Activated CD8-positive, alpha-beta memory T cell treated with anti-CD3 and anti-CD28 coated beads for 1 hour (primary cell): ENCODE data around the gene NBDY.

ENCODE experiments used
- DNase-seq, 2 donors: peaks; one replicate each; pipeline ENCODE4 v3.0.0-alpha.2; 2020; ENCODE audit warnings: low read depth in 1 of 2; ENCODE audit errors: extremely low read depth in 1 of 2

The NBDY gene

GRCh38 chrX:56784666-56785065 lies 55.6 kb downstream of the NBDY start:
- no peak for DNase-seq

GRCh38 chrX:56785442-56785841 lies 56.4 kb downstream of the NBDY start:
- DNase-seq = no peak

- no peak for DNase-seq
These were observed 58.1 kb downstream of the NBDY start for GRCh38 chrX:56786889-56787733.

DNA sequence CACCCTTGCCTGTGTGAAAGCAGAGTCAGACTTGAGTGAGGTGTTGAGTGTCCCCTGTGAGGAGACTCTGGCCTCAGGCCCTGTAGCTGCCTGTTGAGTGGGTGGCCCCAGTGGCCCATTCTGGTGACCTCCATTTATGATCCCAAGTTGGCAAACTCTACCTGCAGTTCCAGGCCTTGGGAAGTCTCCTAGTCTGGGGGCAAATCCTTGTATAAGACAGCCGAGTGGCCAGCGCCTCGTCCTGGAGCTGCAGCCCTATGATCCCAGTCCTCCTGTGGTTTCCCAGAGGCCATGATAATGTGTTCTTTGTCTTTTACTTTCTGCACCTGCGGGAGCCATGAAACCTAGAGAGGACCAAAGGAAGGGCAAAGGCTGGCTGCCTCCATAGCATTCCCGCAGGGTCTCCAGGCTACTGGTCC lies 58.7 kb downstream of the NBDY start:
- DNase-seq = no peak

DNA sequence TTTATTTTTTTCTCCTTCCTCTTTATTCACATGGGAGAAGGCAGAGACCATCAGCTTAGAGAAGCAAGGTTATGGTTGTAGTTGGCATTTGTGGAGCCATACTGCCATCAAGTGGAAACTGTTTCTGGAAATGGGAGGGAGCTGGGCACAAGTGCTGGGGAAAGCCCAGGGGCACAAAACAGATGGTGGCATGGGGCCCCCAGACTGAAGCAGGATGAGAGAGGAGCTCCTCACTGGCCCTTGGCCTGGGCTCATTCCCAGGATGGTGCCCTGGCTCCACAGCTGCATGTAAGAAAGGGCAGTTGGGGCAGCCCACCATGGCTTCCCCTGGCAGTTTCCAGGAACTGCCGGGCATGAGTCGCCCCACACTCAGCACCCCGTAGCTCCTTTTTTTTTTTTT lies 59.2 kb downstream of the NBDY start:
- DNase-seq = no peak

GRCh38 chrX:56788717-56789122 lies 59.7 kb downstream of the NBDY start:
- DNase-seq = no peak

DNA sequence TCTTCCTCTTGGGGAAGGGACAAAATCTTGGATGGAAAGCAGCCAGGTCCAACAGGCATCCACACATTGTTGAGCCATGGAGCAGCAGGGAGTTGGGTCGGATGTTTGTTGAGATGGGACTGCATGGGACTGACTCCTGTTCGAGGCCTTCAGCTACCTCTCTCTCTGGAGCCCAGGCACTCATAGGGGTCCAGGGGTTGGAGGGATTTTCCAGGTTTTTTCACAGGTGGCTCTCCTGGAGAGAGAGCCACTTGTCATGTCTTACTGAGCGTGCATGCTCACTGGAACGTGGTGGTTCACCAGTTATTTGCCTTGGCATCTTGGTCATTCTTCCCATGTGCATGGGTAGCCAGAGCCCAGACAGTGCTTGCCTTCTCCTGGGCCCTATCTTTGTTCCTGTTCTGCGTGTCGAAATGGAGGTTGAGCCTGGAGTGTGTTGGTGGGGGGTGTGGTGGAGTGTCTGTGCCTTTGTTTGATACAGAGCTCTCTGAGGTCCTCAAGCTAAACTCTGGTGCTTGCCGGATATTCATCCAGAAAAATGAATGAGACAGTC lies 60.6 kb downstream of the NBDY start:
- no peak for DNase-seq

DNA sequence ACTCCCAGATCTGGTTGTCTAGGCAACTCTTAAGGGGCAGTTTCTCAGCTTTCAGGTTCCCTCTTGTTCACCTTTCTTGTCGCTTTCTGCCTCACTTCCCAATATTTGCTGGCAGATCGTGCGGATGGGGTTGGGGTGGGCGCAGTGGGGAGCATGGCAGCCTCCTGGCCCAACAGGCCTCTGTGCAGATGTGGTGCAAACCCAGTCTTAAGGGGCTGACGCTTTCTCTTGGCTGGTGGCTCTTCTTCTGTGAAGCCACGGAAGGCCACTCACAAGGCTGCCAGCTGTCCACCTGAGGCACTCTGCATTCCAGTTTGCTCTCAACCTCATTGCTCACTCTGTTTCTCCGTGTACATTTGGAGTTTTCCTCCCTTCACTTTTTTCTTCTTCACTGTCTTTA lies 61.7 kb downstream of the NBDY start:
- no peak for DNase-seq

DNA sequence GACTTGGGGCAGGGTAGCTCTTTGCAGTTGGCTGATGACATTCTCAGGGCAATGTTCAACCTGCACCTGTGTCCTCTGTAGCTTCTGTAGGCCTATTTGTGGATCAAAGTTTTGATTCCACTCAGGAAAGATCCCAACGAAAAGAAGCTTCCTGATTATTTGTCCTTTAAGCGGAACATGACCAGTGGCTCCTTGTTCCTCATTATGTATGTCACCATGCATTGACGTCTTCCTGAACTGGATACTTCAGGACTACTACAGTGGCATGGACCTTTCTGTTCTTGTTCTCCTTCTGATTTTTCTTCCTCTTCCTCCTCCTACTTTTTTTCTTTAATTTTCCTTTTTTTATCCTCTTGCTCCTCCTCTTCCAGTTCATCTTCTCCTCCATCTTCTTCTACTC lies 62.4 kb downstream of the NBDY start:
- DNase-seq = no peak

GRCh38 chrX:56792270-56793111 lies 63.4 kb downstream of the NBDY start:
- no peak for DNase-seq

DNA sequence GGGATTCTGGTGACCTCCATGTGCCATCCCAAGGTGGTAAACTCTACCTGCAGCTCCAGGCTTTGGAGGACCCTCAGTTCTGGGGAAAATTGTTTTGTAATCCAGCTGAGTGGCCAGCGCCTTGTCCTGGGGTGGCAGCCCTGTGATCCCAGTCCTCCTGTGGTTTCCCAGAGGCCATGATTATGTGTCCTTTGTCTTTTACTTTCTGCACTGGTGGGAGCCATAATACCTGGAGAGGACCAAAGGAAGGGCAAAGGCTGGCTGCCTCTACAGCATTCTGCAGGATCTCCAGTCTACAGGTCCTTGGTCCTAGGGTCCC lies 64.0 kb downstream of the NBDY start:
- no peak for DNase-seq

DNA sequence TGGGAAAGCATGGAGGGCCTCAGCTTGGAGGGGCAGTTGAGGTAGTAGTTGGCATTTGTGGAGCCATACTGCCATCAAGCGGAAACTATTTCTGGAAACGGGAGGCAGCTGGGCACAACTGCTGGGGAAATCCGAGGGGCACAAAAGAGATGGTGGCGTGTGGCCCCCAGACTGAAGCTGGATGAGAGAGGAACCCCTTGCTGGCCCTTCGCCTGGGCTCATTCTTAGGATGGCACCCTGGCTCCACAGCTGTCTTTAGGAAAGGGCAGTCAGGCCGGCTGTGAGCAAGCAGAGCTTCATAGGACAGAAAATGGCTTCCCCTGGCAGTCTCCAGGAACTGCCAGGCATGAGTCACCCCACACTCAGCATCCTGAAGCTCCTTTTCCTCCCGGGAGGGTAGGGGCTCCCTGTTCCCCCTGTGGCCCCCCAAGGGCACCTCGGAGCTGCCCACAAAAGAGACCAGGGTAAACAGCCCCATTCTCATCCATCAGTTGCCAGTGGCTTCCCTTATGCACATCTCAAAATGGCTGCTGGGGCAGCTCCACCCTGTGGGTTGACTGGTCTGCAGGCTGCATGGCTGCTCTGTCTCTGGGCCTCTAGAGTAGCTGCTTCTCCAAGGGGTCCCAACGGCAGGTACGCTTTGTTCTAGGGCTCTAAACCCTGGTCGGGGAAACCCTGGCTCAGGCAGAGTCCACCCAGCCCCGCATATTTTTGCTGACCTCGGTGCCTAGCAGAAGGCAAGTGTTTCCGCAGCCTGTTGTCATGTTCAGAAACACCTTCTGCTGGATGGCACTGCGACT lies 64.7 kb downstream of the NBDY start:
- DNase-seq = no peak

DNA sequence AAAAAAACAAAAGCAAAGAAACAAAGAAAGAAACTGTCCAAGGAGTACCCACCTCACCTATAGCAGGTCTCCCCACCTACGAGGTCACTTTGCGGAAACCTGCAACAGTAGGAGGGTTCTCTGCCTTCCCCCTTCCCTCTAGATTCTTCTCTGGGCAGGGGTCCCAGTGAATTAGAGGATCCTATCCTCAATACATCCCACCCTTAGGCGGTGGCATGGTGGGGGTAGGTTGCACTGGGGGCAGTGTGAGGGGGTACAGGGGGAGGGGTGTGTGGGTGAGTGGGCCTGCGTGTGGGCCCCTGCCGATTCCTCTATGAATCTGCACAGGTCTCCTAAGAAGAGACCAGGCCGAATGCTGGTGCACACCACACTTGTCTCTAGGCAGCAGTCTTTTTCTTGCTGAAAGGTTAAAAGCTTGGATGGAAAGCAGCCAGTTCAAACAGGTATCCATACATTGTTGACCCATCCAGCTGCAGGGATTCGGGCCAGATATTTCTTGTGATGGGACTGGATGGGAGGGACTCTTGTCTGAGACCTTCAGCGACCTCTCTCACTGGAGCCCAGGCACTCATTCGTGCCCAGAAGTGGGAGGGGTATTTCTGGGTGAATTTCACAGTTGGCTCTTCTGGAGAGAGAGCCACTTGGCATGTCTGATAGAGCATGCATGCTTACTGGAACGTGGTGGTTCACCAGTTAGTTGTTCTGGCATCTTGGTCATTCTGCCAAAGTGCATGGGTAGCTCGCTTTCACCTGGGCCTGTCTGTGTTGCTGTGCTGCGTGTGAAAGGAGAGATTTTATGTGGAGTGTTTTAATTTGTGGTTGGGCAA lies 65.6 kb downstream of the NBDY start:
- DNase-seq = no peak

GRCh38 chrX:56795309-56795868 lies 66.3 kb downstream of the NBDY start:
- no peak for DNase-seq

DNA sequence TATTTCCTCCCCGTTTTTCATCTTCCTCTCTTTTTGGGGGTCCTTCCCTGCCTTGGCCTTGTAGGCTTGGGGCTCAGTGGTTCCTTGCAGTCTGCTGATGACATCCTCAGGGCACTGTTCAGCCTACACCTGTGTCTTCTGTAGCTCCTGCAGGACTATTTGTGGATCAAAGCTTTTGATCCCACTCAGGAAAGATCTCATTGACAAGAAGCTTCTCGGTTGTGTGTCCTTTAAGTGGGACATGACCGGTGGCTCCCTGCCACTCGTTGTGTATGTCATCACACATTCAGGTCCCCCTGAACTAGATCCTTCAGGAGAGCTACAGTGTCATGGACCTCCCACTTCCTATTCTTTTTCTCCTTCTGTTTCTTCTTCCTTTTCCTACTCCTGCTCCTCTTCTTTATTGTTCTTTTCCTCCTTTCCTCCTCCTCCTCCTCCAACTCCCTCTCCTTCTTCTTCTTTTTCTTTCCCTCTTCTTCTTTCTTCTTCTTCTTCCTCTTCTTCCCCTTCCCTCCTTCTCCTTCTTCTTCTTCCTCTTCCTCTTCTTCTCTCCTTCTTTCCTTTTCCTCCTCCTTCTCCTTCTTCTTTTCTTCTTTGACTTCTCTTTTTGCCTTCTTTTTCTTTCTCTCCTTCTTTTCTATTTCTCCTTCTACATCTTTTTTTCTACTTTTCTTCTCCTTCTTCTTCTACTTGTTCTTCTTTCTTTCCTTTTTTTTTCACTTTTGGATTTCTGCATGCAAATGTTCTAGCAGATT lies 67.8 kb downstream of the NBDY start:
- no peak for DNase-seq

DNA sequence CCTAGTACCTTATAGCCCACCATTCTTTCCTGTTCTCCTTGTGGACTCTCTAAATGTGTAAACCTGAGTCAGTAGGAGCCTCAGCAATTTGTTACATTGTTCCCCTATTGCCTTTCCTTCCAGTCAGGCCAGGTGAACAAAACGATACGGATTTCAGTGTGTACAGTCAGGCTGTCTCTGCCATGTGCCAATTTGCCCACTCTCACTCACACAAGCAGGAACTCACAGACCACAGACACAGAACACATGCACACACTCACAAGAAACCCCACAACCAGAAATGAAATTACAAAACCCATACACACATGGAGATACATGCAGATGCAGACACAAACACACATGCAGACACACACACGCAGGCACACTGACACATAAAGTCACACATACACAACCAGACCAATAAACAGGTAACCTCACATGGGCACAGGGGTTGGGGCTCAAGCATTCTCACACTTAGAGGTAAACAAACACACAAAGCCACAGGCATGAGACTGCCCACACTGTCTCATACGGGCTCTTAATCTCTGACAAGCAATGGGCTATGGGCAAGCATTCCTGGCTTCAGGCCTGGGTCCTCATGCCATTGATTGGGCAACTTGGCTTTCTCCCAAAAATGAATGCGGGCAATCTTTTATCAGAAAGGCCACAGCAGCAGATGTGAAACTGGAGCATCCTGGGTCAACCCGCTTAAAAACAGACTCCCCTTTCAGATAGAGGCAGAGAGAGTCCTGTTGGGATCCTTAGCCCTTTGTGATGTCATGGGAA lies 68.7 kb downstream of the NBDY start:
- DNase-seq = no peak

DNA sequence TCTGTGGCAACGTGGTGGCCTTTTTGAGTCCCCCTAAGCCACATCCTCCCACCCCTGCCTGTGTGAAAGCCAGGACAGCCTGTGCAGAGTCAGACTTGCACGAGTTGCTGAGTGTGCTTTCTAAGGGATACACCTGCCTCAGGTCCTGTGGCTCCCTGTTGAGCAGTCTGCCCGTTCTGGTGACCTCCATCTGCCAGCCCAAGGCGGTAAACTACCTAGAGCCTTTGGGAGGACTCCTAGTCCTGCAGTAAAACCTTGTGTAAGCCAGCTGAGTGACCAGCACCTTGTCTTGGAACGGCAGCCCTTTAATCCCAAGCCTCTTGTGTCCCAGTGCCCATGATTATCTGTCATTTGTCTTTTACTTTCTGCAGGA lies 69.3 kb downstream of the NBDY start:
- no peak for DNase-seq
